ENCODE data around the gene NACAD. TPM values are rescaled to one million over a fixed set of nuclear protein-coding genes. Genes with fewer than 3 reads are reported as not detected.

Gene NACAD
- total and polyA plus RNA-seq, 2 of the 4 experiments (the other 2 are of a cell fraction) = 0.54 to 2.2 TPM

- H3K9ac ChIP-seq (ENCODE audit: low read depth, low read length) = no peak overlapping the region
- H3K27me3 ChIP-seq (ENCODE audit: control insufficient read depth, insufficient read depth, low read length) = peaks cover 19% of the 10 kb centered on the region; the same call in 1 of the 2 replicates
- H3K27ac ChIP-seq (ENCODE audit: insufficient read depth, low read length) = no peak overlapping the region
- no peak overlapping the region for H3K56ac ChIP-seq (ENCODE audit: extremely low read depth, insufficient read depth, low read length)
- H2BK5ac ChIP-seq (ENCODE audit: low read depth, low read length, poor library complexity, severe bottlenecking) = no peak overlapping the region
- H3K36me3 ChIP-seq (ENCODE audit: control insufficient read depth, insufficient read depth, low read length) = no peaks in the 10 kb centered on the region
- H2AK5ac ChIP-seq (ENCODE audit: low read depth, low read length) = no peak overlapping the region
- WGBS, 2 experiments (ENCODE audit: extremely low coverage in 2 of 2, insufficient read length in 1 of 2) = 86% methylated on average over 4 of the region's 6 CpGs; no CpG with 5 or more reads in 1 of the 2 experiments
- no peak overlapping the region for H4K5ac ChIP-seq (ENCODE audit: low read depth, low read length)
- no peak overlapping the region for H3K4ac ChIP-seq (ENCODE audit: low read depth, low read length)
- no peaks in the 10 kb centered on the region for H3K9me3 ChIP-seq (ENCODE audit: control insufficient read depth, insufficient read depth, low read length)
- no TSS peak for BruUV-seq (replicated peaks)
- H3K4me3 ChIP-seq (ENCODE audit: insufficient read depth, low read depth, low read length) = no peak overlapping the region
- dilution Hi-C loops (cut with HindIII; ENCODE audit: low sequenced_read_pairs, unreplicated experiment) = no loop called here
- intact Hi-C loops (cut with micrococcal nuclease) = no loop called here
- no peak overlapping the region for H2AFZ ChIP-seq (replicated peaks; ENCODE audit: low read length, poor library complexity)
- H2BK120ac ChIP-seq (ENCODE audit: low read depth, low read length) = no peak overlapping the region
- H4K20me1 ChIP-seq (ENCODE audit: insufficient read depth, low read length) = no peaks in the 10 kb centered on the region
- H3K4me1 ChIP-seq (ENCODE audit: control insufficient read depth, insufficient read depth, low read length) = no peaks in the 10 kb centered on the region
- DNase-seq = no peak
- no peak overlapping the region for H3K23ac ChIP-seq (ENCODE audit: low read depth, low read length)
- ChIA-PET CTCF (no interaction called here), POLR2A (ENCODE audit: unreplicated experiment) (no interaction called here)
- no peak overlapping the region for H2BK15ac ChIP-seq (ENCODE audit: low read depth, low read length)
- H4K91ac ChIP-seq (ENCODE audit: insufficient read depth, low read depth, low read length) = no peak overlapping the region
- ATAC-seq (ENCODE audit: low read depth) = no peak
- H2AK9ac ChIP-seq (replicated peaks; ENCODE audit: low read depth, low read length, poor library complexity) = no peak overlapping the region
- no peaks in the 10 kb centered on the region; the same call in 1 of the 2 replicates for H3K9me1 ChIP-seq (ENCODE audit: insufficient read depth, low read length)
- no peaks in the 10 kb centered on the region for H3K79me1 ChIP-seq (ENCODE audit: low read depth in 1 of 2, low read length in 2 of 2)
- in situ Hi-C loops (cut with MboI; ENCODE audit: low sequenced_read_pairs) = no loop called here
- no peak overlapping the region for H3K14ac ChIP-seq (replicated peaks; ENCODE audit: low read depth, low read length)
- no peak overlapping the region for H3K4me2 ChIP-seq (ENCODE audit: low read depth, low read length)
- H4K8ac ChIP-seq (ENCODE audit: low read depth in 2 of 2, low read length in 2 of 2) = no peak overlapping the region
- no peak overlapping the region for H2BK20ac ChIP-seq (ENCODE audit: low read depth, low read length)
- TF ChIP-seq USF2 (IDR thresholded peaks at IDR 0.05; ENCODE audit: low read depth, low read length) (no peak), MAFK (IDR thresholded peaks at IDR 0.05; ENCODE audit: low read depth, low read length) (no peak), RFX5 (IDR thresholded peaks at IDR 0.05; ENCODE audit: low read depth, low read length) (no peak), POLR2A (IDR thresholded peaks at IDR 0.05; ENCODE audit: low read depth, low read length) (no peak), ELK1 (IDR thresholded peaks at IDR 0.05; ENCODE audit: borderline replicate concordance, low read depth, low read length) (no peak), CTCF (conservative IDR thresholded peaks at IDR 0.05; ENCODE audit: low read depth, low read length) (no peak), BHLHE40 (IDR thresholded peaks at IDR 0.05; ENCODE audit: low read depth, low read length) (no peak), RCOR1 (IDR thresholded peaks at IDR 0.05; ENCODE audit: insufficient replicate concordance, low read length) (no peak), NFE2L2 (IDR thresholded peaks at IDR 0.05; ENCODE audit: low read depth, low read length) (no peak), MXI1 (IDR thresholded peaks at IDR 0.05; ENCODE audit: borderline replicate concordance, low read depth, low read length) (no peak), MAZ (IDR thresholded peaks at IDR 0.05; ENCODE audit: borderline replicate concordance, low read depth, low read length) (no peak), RAD21 (IDR thresholded peaks at IDR 0.05; ENCODE audit: low read length) (no peak), CEBPB (IDR thresholded peaks at IDR 0.05; ENCODE audit: low read depth, low read length) (no peak), CHD1 (IDR thresholded peaks at IDR 0.05; ENCODE audit: low read depth, low read length) (no peak), SMC3 (IDR thresholded peaks at IDR 0.05; ENCODE audit: low read depth, low read length) (no peak), FOS (IDR thresholded peaks at IDR 0.05; ENCODE audit: low read depth, low read length) (no peak)
- no peak overlapping the region for H3K18ac ChIP-seq (ENCODE audit: low read depth, low read length)
Measured at GRCh38 chr7:45126920-45127319, 38.2 kb upstream of the NACAD start.
